Right ventricle myocardium inferior (tissue), 1 donor: ENCODE results near the gene FOXJ3. TPM values are rescaled to one million over a fixed set of nuclear protein-coding genes. Genes with fewer than 3 reads are reported as not detected.

Experiments
- total RNA-seq: library from RNA; stranded (reverse); fragmentation: NEBNext Ultra II Directional; extraction: Animal tissue kit (Norgen Biotek cat#: 25700); gene quantifications from one replicate; pipeline ENCODE4 v1.2.1, GENCODE V29; 2021
- donor health status: DM: no; HTN: yes; CAD: no; lungs with severe emphysema.

The FOXJ3 gene
- total RNA-seq, 1 donor from 2014 or later = 37.9 TPM

Other genes with a start within 250 kb of the FOXJ3 start
- gene GUCA2B, start 181.8 kb downstream of the FOXJ3 start, total RNA-seq = not detected
- gene GUCA2A, start 170.5 kb downstream of the FOXJ3 start, total RNA-seq = not detected
- gene RIMKLA, start 45.6 kb upstream of the FOXJ3 start, total RNA-seq = 7.5 TPM
- 1.4 TPM for gene ZMYND12, start 120.8 kb upstream of the FOXJ3 start, total RNA-seq
- gene PPCS, start 121.3 kb upstream of the FOXJ3 start, total RNA-seq = 36.8 TPM
- gene CCDC30, start 128.1 kb upstream of the FOXJ3 start, total RNA-seq = 1.9 TPM